DND-41 (cell line): ENCODE measurements around the gene FIGNL1.

Source experiments
- CTCF ChIP-seq: IDR thresholded peaks from 2 replicates; pipeline ENCODE4 v1.5.1; 2012; ENCODE audit warnings: borderline replicate concordance, low read length, moderate library complexity, mild to moderate bottlenecking; ENCODE audit not compliant: poor library complexity, severe bottlenecking; ENCODE audit errors: extremely low read depth
- EZH2 ChIP-seq: IDR thresholded peaks from 3 replicates; pipeline ENCODE4 v1.6.1; 2012; ENCODE audit warnings: borderline replicate concordance, low read depth, mild to moderate bottlenecking, moderate library complexity, low read length, inconsistent platforms; ENCODE audit not compliant: severe bottlenecking

- TF ChIP-seq CTCF: no peak
- TF ChIP-seq EZH2: no peak
These were observed 21.8 kb upstream of the FIGNL1 start for GRCh38 chr7:50471970-50472369.
